H1 (cell line): Measurements from ENCODE around the gene C1orf56.

Experiments
- CEBPB ChIP-seq: IDR thresholded peaks from 2 replicates; pipeline ENCODE4 v1.6.1; 2012; ENCODE audit warnings: low read depth, low read length
- CTCF ChIP-seq, 3 experiments: IDR thresholded peaks; 1 replicate in 2 of 3; 2 replicates in 1 of 3; pipeline versions ENCODE4 v1.5.1 to v1.6.1; 2011; ENCODE audit warnings: low read length in 3 of 3, mild to moderate bottlenecking in 3 of 3, inconsistent platforms in 2 of 3, low read depth in 1 of 3, moderate library complexity in 1 of 3; ENCODE audit not compliant: insufficient read depth in 1 of 3; ENCODE audit errors: control extremely low read depth in 1 of 3
- EP300 ChIP-seq, 2 experiments: IDR thresholded peaks; 1 replicate in 1 of 2; 2 replicates in 1 of 2; pipeline ENCODE4 v1.6.1; 2011 to 2012; ENCODE audit warnings: low read depth in 2 of 2, low read length in 2 of 2, mild to moderate bottlenecking in 2 of 2, borderline replicate concordance in 1 of 2, inconsistent platforms in 1 of 2, moderate library complexity in 1 of 2
- EZH2 ChIP-seq: fragments of 200-600 bp; sonication (generic); IDR thresholded peaks from 2 replicates; pipeline ENCODE4 v1.7.1; 2012; ENCODE audit warnings: low read depth, mild to moderate bottlenecking, moderate library complexity, low read length, inconsistent platforms; ENCODE audit not compliant: severe bottlenecking
- JUND ChIP-seq: IDR thresholded peaks from 2 replicates; pipeline ENCODE4 v1.6.1; 2011; ENCODE audit warnings: mild to moderate bottlenecking, improper control_type of control experiment, low read length
- MAX ChIP-seq: IDR thresholded peaks from 2 replicates; pipeline ENCODE4 v1.6.1; 2012; ENCODE audit warnings: inconsistent platforms
- POLR2A ChIP-seq, 2 experiments: IDR thresholded peaks; 1 replicate in 1 of 2; 2 replicates in 1 of 2; pipeline ENCODE4 v1.6.1; 2011; ENCODE audit warnings: low read depth in 2 of 2, low read length in 2 of 2, mild to moderate bottlenecking in 2 of 2; ENCODE audit errors: control extremely low read depth in 1 of 2
- RAD21 ChIP-seq, 2 experiments: IDR thresholded peaks in 1 of 2; conservative IDR thresholded peaks in 1 of 2; 2 replicates each; pipeline ENCODE4 v1.6.1; 2011; ENCODE audit warnings: low read depth in 2 of 2, low read length in 2 of 2, improper control_type of control experiment in 1 of 2, inconsistent platforms in 1 of 2, mild to moderate bottlenecking in 1 of 2, moderate library complexity in 1 of 2
- RFX5 ChIP-seq: IDR thresholded peaks from 2 replicates; pipeline ENCODE4 v1.6.1; 2011; ENCODE audit warnings: low read depth, low read length, improper control_type of control experiment, borderline replicate concordance
- TEAD4 ChIP-seq: IDR thresholded peaks from 2 replicates; pipeline ENCODE4 v1.6.1; 2012; ENCODE audit warnings: low read depth, low read length, inconsistent platforms, mixed read lengths

GRCh38 chr1:151035167-151035566, 12.4 kb upstream of the C1orf56 start:
- TF ChIP-seq CTCF (IDR thresholded peaks at IDR 0.05; ENCODE audit: control extremely low read depth in 1 of 3, insufficient read depth in 1 of 3, low read depth in 1 of 3, low read length in 3 of 3), result no peak
- no peak for TF ChIP-seq POLR2A (IDR thresholded peaks at IDR 0.05; ENCODE audit: control extremely low read depth in 1 of 2, low read depth in 2 of 2, low read length in 2 of 2)
- no peak for TF ChIP-seq CEBPB
- TF ChIP-seq MAX, result no peak
- no peak for TF ChIP-seq EZH2
- TF ChIP-seq TEAD4, result no peak
- no peak for TF ChIP-seq RAD21 (IDR thresholded peaks at IDR 0.05 in 1 of 2, conservative IDR thresholded peaks at IDR 0.05 in 1 of 2; ENCODE audit: low read depth in 2 of 2, low read length in 2 of 2)
- TF ChIP-seq JUND, result no peak
- no peak for TF ChIP-seq EP300 (IDR thresholded peaks at IDR 0.05; ENCODE audit: borderline replicate concordance in 1 of 2, low read depth in 2 of 2, low read length in 2 of 2)
- TF ChIP-seq RFX5, result no peak
